ENCODE data around the gene RAP1B.

DNA sequence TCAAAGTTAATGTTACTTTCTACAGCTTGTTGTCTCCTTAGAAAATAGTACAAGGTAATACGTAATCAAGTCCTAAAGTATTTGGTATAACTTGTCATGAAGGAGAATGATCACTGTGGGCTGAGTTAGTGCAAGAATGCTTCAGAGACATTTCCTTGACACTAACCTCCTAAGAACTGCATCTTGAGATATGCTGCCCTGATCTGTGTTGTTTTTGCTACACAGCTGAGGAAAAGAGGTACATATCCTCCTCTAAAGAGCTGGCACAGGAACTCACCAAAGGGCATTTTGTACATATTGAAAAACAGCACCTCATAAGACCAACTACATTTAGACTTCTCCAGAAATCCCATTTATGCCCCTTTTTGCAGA is 28.7 kb downstream of the RAP1B start:
- TF ChIP-seq HDGF (IDR thresholded peaks at IDR 0.05; ENCODE audit: borderline replicate concordance) (no peak), TARDBP (IDR thresholded peaks at IDR 0.05) (no peak), BHLHE40 (IDR thresholded peaks at IDR 0.05; ENCODE audit: borderline replicate concordance) (no peak), SUZ12 (IDR thresholded peaks at IDR 0.05) (no peak), ARNT (IDR thresholded peaks at IDR 0.05) (no peak), FOXM1 (IDR thresholded peaks at IDR 0.05; ENCODE audit: borderline replicate concordance) (no peak), ELF4 (IDR thresholded peaks at IDR 0.05) (no peak), FOXK2 (IDR thresholded peaks at IDR 0.05) (no peak)
- TF ChIP-seq, protein P1, sequence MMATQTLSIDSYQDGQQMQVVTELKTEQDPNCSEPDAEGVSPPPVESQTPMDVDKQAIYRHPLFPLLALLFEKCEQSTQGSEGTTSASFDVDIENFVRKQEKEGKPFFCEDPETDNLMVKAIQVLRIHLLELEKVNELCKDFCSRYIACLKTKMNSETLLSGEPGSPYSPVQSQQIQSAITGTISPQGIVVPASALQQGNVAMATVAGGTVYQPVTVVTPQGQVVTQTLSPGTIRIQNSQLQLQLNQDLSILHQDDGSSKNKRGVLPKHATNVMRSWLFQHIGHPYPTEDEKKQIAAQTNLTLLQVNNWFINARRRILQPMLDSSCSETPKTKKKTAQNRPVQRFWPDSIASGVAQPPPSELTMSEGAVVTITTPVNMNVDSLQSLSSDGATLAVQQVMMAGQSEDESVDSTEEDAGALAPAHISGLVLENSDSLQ (IDR thresholded peaks at IDR 0.05) = no peak

Data from HEK293T (cell line).